HG03460 (cell line): ENCODE results near the gene CCKAR.

ENCODE experiments used
- ATAC-seq: cut with Tn5 transposase; IDR thresholded peaks from one replicate; pipeline ENCODE4 v1.9.1; 2021; ENCODE audit not compliant: unreplicated experiment

The CCKAR gene

GRCh38 chr4:26459756-26460530 is 30.3 kb downstream of the CCKAR start:
- ATAC-seq: no peak

- ATAC-seq: no peak
Measured at GRCh38 chr4:26459054-26459755, 31.1 kb downstream of the CCKAR start.

GRCh38 chr4:26458157-26458561 is 32.1 kb downstream of the CCKAR start:
- no peak for ATAC-seq

- ATAC-seq: no peak
Measured at GRCh38 chr4:26457412-26457811, 32.9 kb downstream of the CCKAR start.

- no peak for ATAC-seq
Measured at GRCh38 chr4:26455571-26455970, 34.7 kb downstream of the CCKAR start.

- no peak for ATAC-seq
Measured at GRCh38 chr4:26454961-26455360, 35.3 kb downstream of the CCKAR start.

- ATAC-seq: no peak
Measured at GRCh38 chr4:26452565-26453531, 37.4 kb downstream of the CCKAR start.

- ATAC-seq: no peak
Measured at GRCh38 chr4:26451597-26451996, 38.7 kb downstream of the CCKAR start.

- no peak for ATAC-seq
Measured at GRCh38 chr4:26450418-26450817, 39.9 kb downstream of the CCKAR start.

GRCh38 chr4:26447378-26447777 is 42.9 kb downstream of the CCKAR start:
- ATAC-seq: no peak

GRCh38 chr4:26441771-26442170 is 48.5 kb downstream of the CCKAR start:
- ATAC-seq: no peak

- no peak for ATAC-seq
Measured at GRCh38 chr4:26441102-26441501, 49.2 kb downstream of the CCKAR start.

GRCh38 chr4:26434030-26434639 is 56.1 kb downstream of the CCKAR start:
- ATAC-seq: no peak

GRCh38 chr4:26433556-26433955 is 56.7 kb downstream of the CCKAR start:
- ATAC-seq: no peak

GRCh38 chr4:26432419-26432818 is 57.9 kb downstream of the CCKAR start:
- no peak for ATAC-seq

GRCh38 chr4:26431461-26432180 is 58.7 kb downstream of the CCKAR start:
- no peak for ATAC-seq
